Brain microvascular endothelial cell (primary cell): ENCODE data around the gene LRP11.
A peak's percentile ranks its signal among the peaks of the same experiment; 100 is the strongest.
"Not testable (repeated sequence)": the region's sequence is repeated elsewhere in the genome, so short reads cannot be mapped to it uniquely, and the experiment has no call there.

Source experiments
- DNase-seq: peaks from one replicate; pipeline ENCODE4 v3.0.0-alpha.2; 2020
- H3K27ac ChIP-seq: fragments of 250-450 bp; sonication (Bioruptor Pico); 2 replicates; pipeline ENCODE4 v1.5.1; 2020; ENCODE audit warnings: mild to moderate bottlenecking, moderate library complexity
- H3K27me3 ChIP-seq: fragments of 250-450 bp; sonication (Bioruptor Pico); replicated peaks from 2 replicates; pipeline ENCODE4 v1.5.1; 2020; ENCODE audit warnings: mild to moderate bottlenecking
- H3K36me3 ChIP-seq: fragments of 250-450 bp; sonication (Bioruptor Pico); replicated peaks from 2 replicates; pipeline ENCODE4 v1.5.1; 2020; ENCODE audit warnings: mild to moderate bottlenecking
- H3K4me3 ChIP-seq: 2 replicates; pipeline ENCODE4 v1.5.1; 2011; ENCODE audit warnings: low read depth, mild to moderate bottlenecking, control low read depth, low read length, moderate library complexity
- CTCF ChIP-seq: IDR thresholded peaks from 2 replicates; pipeline ENCODE4 v1.5.1; 2011; ENCODE audit warnings: low read depth, mild to moderate bottlenecking, moderate library complexity, low read length, control low read depth, inconsistent platforms; ENCODE audit errors: missing control alignments
- in situ Hi-C: cut with HindIII; loops from 2 replicates; pipeline ENCODE4 v1.10.0; 2017; ENCODE audit warnings: low sequenced_read_pairs, low pct_ligation_motif_present

Gene LRP11

GRCh38 chr6:149852881-149853280 lies 11.3 kb downstream of the LRP11 start:
- Histone ChIP-seq H3K27me3 (no peaks in the 10 kb centered on the region), H3K4me3 (no peak overlapping the region), H3K36me3 (no peaks in the 10 kb centered on the region), H3K27ac (peak overlapping the region; percentile 66)
- DNase-seq: no peak
- in situ Hi-C loops: no loop called here
- no peak for TF ChIP-seq CTCF

DNA sequence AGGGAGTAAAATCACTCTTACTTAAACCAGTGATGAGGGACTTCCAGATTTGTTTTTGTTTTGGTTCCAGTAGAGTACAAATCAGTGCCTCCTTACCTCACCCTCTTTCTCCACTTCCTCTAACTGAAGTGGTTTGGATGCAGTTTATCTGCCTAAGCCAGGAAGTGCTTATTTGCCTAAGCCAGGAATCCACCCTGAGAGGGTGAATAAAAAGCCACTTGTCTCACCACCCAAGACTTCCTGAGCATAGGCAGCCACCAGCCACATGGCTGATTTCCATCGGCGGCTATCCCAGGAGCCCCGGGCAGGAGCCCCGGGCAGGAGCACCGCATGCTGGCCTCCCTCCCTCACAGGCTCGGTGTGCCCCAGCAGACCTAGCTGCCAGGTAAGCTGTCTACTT lies 12.0 kb downstream of the LRP11 start:
- no peaks in the 10 kb centered on the region for H3K36me3 ChIP-seq
- peak; percentile 41 for DNase-seq
- no peaks in the 10 kb centered on the region for H3K27me3 ChIP-seq
- in situ Hi-C loops: no loop called here
- no peak for TF ChIP-seq CTCF
- H3K27ac ChIP-seq: peak overlapping the region; percentile 66
- H3K4me3 ChIP-seq: no peak overlapping the region

GRCh38 chr6:149851461-149852110 lies 12.6 kb downstream of the LRP11 start:
- Histone ChIP-seq H3K27ac (peak overlapping the region; percentile 66), H3K27me3 (no peaks in the 10 kb centered on the region), H3K4me3 (no peak overlapping the region), H3K36me3 (no peaks in the 10 kb centered on the region)
- peak; percentile 43 for DNase-seq
- no peak for TF ChIP-seq CTCF
- in situ Hi-C loops: no loop called here

- in situ Hi-C loops, H3K36me3 ChIP-seq, H3K4me3 ChIP-seq, H3K27me3 ChIP-seq, DNase-seq: not testable (repeated sequence)
- peak overlapping the region; percentile 16 for H3K27ac ChIP-seq
Observed at GRCh38 chr6:149848343-149848742, 15.8 kb downstream of the LRP11 start.

DNA sequence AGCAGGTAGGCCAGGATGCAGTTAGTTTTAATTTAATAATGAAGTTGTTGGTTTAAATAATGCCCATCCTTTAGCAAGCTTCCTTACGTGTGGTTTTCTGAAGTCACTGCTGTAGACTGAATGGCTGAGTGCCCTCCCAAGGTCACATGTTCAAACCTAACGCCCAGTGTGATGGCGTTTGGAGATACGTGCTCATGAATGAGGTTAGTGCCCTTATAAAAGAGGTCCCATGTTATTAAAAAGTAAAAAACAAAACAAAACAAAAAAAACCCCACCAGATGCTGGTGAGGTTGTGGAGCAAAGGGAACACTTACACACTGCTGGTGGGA lies 16.3 kb downstream of the LRP11 start:
- no peak for TF ChIP-seq CTCF
- H3K27me3 ChIP-seq: no peaks in the 10 kb centered on the region
- in situ Hi-C loops: no loop called here
- no peak for DNase-seq
- no peak overlapping the region for H3K4me3 ChIP-seq
- H3K27ac ChIP-seq: peak overlapping the region; percentile 16
- no peaks in the 10 kb centered on the region for H3K36me3 ChIP-seq

DNA sequence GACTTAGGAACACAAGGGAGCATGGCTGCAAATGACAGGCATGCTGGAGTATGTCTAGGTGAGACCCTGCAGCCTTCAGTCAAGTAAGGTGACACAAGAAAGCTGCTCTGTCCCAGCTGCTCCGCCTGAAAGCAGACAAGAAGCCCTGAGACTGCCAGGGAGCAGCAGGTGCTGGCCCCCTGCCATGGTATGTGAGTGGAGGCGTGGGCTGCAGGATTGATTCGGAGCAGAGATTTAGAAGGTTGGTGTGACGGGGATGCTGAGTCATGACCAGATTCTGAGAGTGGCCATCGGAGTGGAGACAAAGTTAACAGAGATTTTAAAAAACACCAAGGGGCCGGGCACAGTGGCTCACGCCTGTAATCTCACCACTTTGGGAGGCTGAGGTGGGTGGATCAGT lies 17.8 kb downstream of the LRP11 start:
- no peak for TF ChIP-seq CTCF
- Histone ChIP-seq H3K27ac (peak overlapping the region; percentile 49), H3K27me3 (no peaks in the 10 kb centered on the region), H3K36me3 (no peaks in the 10 kb centered on the region), H3K4me3 (no peak overlapping the region)
- peak; percentile 84 for DNase-seq
- in situ Hi-C loops: no loop called here
